ENCODE results near the gene SHANK1.
"Not testable (repeated sequence)": the region's sequence is repeated elsewhere in the genome, so short reads cannot be mapped to it uniquely, and the experiment has no call there.

Gene SHANK1

DNA sequence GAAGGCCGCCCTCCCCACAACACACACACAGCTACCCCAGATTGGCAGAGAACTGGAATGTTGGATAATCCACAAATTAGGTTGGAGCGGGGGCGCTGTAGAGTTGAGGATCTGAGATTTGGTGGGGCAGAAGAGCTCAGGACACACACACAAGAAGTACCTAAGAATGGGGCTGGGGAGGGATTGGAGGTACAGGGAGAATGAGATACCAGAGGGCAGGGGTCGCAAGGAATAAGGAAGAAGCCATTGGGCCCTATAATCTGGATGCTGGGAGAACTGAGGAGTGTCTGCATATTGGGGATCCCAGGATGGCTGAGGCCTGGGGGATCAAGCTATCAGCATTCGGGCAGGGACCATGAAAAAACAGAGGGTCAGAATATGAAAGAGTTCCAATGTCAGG is 91.5 kb downstream of the SHANK1 start:
- no peak for DNase-seq

DNA sequence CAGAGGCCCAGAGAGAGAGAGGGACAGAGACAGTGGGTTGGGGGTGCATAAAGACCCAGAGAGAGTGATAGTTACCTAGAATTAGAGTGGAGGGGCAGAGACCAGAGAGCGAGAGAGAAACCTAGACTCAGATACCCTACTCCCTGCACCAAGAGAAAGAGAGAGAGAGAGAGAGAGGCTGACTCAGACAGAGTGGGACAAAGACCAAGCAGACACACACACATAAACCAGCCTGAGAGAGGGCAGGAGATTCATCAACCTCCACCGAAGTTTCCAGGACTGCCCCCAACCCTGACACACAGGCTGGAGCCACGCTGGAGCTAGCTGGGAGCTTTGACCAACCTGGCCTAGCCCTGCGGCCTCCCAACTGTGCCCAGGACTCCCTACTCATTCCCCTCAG is 92.8 kb downstream of the SHANK1 start:
- no peak for DNase-seq

DNA sequence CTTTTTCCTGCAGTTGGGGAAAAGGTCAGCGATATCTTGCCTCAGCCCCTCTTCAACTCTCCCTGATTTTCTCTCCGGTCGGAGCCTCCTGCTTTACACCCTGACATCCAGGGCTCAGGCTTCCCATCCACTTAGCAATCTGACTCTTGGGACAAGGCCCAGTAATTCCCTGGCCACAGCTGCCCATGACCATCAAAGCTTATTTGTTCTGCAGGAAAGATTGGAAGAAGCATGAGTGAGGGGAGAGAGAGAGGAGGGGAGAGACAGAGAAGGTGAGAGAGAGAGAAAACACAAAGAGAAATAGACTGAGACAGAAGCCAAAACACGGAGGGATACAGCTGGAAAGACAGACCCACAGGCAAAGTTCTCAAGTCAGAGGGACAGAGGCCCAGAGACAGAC is 93.6 kb downstream of the SHANK1 start:
- DNase-seq = no peak

DNA sequence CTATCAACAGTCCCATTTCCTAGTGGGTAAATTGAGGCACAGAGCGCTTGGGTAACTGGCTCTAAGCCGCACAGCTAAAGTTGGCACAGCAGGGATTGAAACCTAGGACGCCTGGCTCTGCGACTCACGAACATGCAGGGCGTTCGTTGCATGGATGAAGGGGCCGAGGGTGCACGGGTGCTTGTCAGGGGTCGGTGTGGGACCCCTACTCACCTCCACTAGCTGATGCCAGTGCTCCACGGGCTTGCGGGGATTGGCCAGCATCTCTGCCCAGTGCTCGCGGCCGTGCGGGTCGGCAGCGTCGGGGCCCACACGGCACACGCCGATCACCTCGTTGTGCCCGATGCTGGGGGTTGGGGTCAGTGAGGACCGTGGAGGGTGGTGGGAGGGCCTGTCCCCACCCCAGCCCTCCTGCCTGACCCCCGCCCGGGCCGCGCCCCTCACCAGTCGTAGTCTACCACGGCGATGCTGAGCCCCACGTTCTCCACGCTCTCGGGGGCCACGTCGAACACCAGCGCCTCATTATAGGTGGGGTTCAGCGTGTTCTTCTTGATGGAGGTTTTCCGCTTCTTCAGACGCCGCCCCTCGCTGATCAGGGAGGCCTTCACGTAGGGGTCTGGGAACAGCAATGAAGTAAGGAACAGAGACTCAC is 94.5 kb downstream of the SHANK1 start:
- DNase-seq = no peak

DNA sequence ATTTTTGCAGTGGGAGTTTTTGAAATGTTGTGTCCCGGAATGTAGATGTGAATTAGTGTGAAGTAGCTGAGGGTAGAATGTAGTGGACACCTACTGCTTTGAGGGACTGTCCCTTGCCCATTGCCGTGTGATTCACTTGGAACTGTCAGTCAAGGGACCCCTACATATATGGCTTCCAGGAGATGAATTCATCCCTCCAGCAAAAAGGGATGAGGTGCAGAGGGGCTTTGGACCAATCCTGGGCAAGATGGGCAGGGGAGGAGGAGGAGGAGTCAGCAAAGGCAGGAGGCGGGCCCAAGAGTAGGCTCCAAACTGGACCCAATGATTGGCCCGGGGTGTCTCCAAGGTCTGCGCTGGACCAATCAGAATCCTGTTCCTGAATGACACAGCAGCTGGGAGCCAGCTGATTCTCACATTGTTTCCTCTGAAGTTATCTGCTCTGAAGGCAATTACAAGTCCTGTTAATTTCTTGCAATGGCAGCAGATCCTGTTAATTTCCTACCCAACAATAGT is 99.2 kb downstream of the SHANK1 start:
- DNase-seq = not testable (repeated sequence)

DNA sequence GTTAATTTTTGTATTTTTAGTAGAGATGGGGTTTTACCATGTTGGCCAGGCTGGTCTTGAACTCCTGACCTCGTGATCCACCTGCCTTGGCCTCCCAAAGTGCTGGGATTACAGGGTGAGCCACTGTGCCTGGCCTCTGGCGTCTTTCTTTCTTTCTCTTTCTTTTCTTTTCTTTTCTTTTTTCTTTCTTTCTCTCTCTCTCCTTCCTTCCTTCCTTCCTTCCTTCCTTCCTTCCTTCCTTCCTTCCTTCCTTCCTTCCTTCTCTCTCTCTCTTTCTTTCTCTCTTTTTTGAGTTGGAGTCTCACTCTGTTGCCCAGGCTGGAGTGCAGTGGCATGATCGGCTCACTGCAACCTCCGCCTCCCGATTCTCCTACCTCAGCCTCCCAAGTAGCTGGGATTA is 100.4 kb downstream of the SHANK1 start:
- not testable (repeated sequence) for DNase-seq

DNA sequence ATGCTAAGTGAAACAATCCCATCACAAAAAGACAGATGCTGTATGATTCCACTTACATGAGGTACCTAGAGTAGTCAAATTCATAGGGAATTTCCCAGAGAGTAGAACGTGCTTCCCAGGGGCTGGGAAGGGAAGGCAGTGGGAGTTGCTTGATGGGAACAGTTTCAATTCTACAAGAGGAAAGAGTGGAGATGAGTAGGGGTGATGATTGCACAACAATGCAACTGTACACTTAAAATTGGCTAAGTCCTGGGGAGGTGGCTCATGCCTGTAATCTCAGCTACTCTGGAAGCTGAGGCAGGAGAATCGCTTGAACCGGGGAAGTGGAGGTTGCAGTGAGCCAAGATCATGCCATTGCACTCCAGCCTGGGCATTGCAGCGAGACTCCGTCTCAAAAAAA is 101.2 kb downstream of the SHANK1 start:
- not testable (repeated sequence) for DNase-seq

DNA sequence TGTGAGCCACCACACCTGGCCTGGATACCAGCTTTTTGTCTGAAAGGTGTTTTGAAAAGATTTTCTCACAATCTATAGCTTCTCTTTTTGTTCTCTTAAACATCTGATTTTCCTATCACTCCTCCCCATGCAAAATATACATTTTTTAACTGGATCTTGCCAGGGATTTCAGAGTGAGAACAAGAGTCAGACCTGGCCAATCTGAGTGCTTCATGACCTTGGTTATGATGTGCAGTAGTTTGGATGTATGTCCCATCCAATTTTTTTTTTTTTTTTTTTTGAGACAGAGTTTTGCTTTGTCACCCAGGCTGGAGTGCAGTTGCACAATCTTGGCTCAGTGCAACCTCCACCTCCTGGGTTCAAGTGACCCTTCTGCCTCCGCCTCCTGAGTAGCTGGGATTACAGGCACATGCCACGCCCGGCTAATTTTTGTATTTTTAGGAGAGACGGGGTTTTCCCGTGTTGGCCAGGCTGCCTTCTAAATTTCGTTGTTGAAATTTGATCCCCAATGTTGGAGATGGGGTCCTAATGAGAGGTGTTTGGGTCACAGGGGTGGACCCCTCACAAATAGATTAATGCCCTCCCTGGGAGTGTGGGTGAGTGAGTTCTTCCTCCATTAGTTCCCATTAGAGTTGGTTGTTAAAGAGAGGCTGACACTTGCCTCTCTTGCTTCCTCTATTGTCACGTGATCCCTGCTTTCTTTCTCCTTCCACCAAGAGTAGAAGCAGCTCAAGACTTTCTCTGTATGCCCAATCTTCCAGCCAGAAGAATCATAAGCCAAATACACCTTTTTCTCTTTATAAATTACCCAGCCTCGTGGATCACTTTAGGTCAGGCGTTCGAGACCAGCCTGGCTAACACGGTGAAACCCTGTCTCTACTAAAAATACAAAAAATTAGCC is 106.8 kb downstream of the SHANK1 start:
- DNase-seq = not testable (repeated sequence)

Data from NCI-H187 treated with DMSO at 0.1 percent for 48 hours (cell line).